Measurements from ENCODE around the gene SUCLG1. TPM values are rescaled to one million over a fixed set of nuclear protein-coding genes. Genes with fewer than 3 reads are reported as not detected.

Gene SUCLG1
- total RNA-seq = 53.5 TPM

DNA sequence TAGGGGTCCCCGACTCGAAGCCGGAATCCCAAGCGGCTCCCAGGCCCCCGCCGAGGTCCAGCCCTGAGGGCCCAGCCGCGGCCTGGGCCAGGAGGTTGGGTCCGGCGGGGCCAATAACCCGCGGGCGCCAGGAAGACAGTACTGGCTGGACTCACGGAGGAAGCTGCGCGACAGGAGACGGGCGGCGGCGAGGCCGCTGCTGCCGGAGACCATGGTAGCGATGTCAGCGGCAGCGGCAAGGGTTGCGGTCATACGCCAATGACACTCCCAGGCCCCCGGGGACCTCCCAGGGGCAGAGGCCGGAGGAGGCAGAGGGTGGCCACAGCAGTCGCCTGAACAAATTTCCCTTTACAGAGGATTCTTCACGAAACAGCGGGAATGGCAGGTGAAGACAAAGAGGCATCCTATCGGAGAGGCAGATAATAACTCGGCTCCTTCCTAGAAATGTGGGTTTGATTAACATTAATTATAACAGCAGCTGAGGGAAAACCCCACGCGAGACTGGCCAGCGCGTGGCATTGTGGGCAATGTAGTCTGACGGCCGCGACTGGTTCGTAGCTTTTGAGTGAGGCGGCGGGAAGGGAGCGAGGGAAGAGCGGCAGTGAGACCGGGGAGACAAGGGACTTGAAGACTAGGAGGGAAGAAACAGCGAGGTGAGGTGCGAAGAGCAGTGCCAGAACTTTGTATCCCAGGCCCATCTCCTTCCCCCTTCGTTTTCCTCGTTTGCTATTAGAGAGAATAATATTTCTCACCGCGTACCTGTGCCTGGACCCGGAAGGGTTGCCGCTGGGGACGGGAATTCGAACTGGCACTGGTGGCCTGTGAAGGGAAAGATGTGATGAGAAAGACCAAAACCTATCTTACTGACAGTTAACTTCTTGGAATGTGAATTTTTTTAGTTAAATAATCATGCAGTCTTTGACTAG, at the start of gene SUCLG1:
TSS of gene SUCLG1 (minus strand) at position 263 of the 926 bp plus-strand sequence. CDS start at position 252, 11 bp downstream.

Other genes with a start within 250 kb of the SUCLG1 start
- gene DNAH6, start 57.2 kb upstream of the SUCLG1 start, total RNA-seq = 2.5 TPM

All from camera-type eye (tissue), 1 donor.